Measurements from ENCODE around the gene CTDSPL2.

GRCh38 chr15:44527241-44527640 lies 99.8 kb downstream of the CTDSPL2 start:
- no peak for TF ChIP-seq CTCF (IDR thresholded peaks at IDR 0.05; ENCODE audit: low read depth, low read length)
- TF ChIP-seq POLR2A (IDR thresholded peaks at IDR 0.05; ENCODE audit: extremely low read depth, insufficient read length): no peak
- no peak for TF ChIP-seq MAX (IDR thresholded peaks at IDR 0.05; ENCODE audit: low read depth, low read length)

Data from NB4 (cell line).